ENCODE results near the gene SLC25A30.

Gene SLC25A30

DNA sequence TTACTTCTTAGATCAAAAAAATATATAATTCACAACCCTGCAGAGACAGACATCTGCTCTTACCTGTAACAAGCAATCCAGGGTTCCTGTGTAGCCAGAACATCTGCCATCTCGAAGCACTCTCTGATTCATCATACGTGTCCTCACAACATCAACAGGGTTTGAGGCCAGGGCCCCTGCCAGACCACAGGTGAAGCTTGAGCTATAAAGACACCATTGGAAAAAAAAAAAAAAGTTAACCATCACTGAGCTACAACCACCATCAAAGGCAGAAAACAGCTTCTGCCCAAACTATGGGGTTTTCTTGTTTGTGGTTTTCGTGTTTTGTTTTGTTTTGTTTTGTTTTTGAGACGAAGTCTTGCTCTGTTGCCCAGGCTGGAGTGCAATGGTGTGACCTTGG is 19.3 kb downstream of the SLC25A30 start:
- ATAC-seq (ENCODE audit: insufficient read depth, low read depth) (peak; percentile 27; the same call in 1 of the 3 replicates), DNase-seq (no peak)
- TF ChIP-seq, protein P1, sequence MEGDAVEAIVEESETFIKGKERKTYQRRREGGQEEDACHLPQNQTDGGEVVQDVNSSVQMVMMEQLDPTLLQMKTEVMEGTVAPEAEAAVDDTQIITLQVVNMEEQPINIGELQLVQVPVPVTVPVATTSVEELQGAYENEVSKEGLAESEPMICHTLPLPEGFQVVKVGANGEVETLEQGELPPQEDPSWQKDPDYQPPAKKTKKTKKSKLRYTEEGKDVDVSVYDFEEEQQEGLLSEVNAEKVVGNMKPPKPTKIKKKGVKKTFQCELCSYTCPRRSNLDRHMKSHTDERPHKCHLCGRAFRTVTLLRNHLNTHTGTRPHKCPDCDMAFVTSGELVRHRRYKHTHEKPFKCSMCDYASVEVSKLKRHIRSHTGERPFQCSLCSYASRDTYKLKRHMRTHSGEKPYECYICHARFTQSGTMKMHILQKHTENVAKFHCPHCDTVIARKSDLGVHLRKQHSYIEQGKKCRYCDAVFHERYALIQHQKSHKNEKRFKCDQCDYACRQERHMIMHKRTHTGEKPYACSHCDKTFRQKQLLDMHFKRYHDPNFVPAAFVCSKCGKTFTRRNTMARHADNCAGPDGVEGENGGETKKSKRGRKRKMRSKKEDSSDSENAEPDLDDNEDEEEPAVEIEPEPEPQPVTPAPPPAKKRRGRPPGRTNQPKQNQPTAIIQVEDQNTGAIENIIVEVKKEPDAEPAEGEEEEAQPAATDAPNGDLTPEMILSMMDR (IDR thresholded peaks at IDR 0.05; ENCODE audit: borderline replicate concordance, extremely low read depth, low read length, poor library complexity, severe bottlenecking) = no peak
- no peak for TF ChIP-seq EZH2 (IDR thresholded peaks at IDR 0.05; ENCODE audit: borderline replicate concordance, low read depth, low read length, severe bottlenecking)
- Histone ChIP-seq H3K4me3 (ENCODE audit: low read depth in 1 of 2, low read length in 2 of 2) (no peak overlapping the region), H3K9me3 (ENCODE audit: insufficient read depth, low read length, severe bottlenecking) (no peaks in the 10 kb centered on the region), H3K9ac (ENCODE audit: low read depth, low read length) (no peak overlapping the region), H2AFZ (ENCODE audit: low read depth, low read length) (no peak overlapping the region), H3K27me3 (ENCODE audit: insufficient read depth, low read length, poor library complexity) (no peaks in the 10 kb centered on the region), H3K79me2 (ENCODE audit: insufficient read depth, low read length) (no peaks in the 10 kb centered on the region), H3K27ac (ENCODE audit: low read length) (no peak overlapping the region), H3K36me3 (ENCODE audit: insufficient read depth, low read length) (peaks cover 34% of the 10 kb centered on the region; the same call in 1 of the 2 replicates), H3K4me1 (ENCODE audit: insufficient read depth, low read length) (no peaks in the 10 kb centered on the region), H4K20me1 (ENCODE audit: insufficient read depth, low read length) (no peaks in the 10 kb centered on the region), H3K4me2 (ENCODE audit: insufficient read depth, low read length) (no peak overlapping the region)

GRCh38 chr13:45396533-45397095 is 21.6 kb downstream of the SLC25A30 start:
- no peak overlapping the region for H2AFZ ChIP-seq (ENCODE audit: low read depth, low read length)
- no peak for DNase-seq
- H3K4me3 ChIP-seq (ENCODE audit: low read depth in 1 of 2, low read length in 2 of 2) = no peak overlapping the region
- H4K20me1 ChIP-seq (ENCODE audit: insufficient read depth, low read length) = no peaks in the 10 kb centered on the region
- no peaks in the 10 kb centered on the region for H3K79me2 ChIP-seq (ENCODE audit: insufficient read depth, low read length)
- no peak for TF ChIP-seq EZH2 (IDR thresholded peaks at IDR 0.05; ENCODE audit: borderline replicate concordance, low read depth, low read length, severe bottlenecking)
- TF ChIP-seq, protein P1 (IDR thresholded peaks at IDR 0.05; ENCODE audit: borderline replicate concordance, extremely low read depth, low read length, poor library complexity, severe bottlenecking) = no peak
- H3K4me1 ChIP-seq (ENCODE audit: insufficient read depth, low read length) = no peaks in the 10 kb centered on the region
- H3K9me3 ChIP-seq (ENCODE audit: insufficient read depth, low read length, severe bottlenecking) = no peaks in the 10 kb centered on the region
- no peaks in the 10 kb centered on the region for H3K27me3 ChIP-seq (ENCODE audit: insufficient read depth, low read length, poor library complexity)
- no peak overlapping the region for H3K9ac ChIP-seq (ENCODE audit: low read depth, low read length)
- H3K27ac ChIP-seq (ENCODE audit: low read length) = no peak overlapping the region
- H3K4me2 ChIP-seq (ENCODE audit: insufficient read depth, low read length) = no peak overlapping the region
- H3K36me3 ChIP-seq (ENCODE audit: insufficient read depth, low read length) = peaks cover 31% of the 10 kb centered on the region; the same call in 1 of the 2 replicates
- ATAC-seq (ENCODE audit: insufficient read depth, low read depth) = no peak

DNA sequence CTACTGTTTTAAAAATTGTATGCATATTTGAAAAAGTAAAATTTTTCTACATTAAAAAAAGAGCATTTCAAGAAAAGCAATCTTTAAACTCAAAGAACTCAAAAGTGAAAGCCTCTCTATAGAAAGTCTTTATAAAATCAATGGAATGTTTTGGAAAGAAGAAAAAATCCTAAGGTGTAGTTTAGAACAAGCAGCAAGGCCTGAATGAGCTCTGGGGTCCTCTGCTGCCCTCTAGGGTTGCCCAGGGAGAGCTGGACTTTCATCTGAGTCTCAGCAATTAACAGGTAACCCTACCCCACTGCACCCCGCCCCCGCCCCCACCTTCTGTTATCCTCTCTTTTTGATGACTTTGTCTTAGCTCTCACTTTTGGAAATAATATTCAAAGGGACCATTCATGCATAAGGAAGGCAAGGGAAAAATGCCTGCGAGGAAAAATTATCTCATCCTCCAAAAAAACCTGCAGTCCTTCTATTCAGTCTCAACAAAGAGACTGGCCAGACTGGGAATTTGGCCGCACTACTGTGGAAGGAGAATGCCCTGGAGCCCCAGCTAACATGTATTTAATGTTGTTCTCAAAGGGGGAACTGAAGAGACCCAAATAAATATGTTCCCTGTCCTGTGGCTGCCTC is 24.1 kb downstream of the SLC25A30 start:
- Histone ChIP-seq H3K9me3 (ENCODE audit: insufficient read depth, low read length, severe bottlenecking) (no peaks in the 10 kb centered on the region), H3K4me1 (ENCODE audit: insufficient read depth, low read length) (no peaks in the 10 kb centered on the region), H3K27ac (ENCODE audit: low read length) (no peak overlapping the region), H3K79me2 (ENCODE audit: insufficient read depth, low read length) (no peaks in the 10 kb centered on the region), H3K9ac (ENCODE audit: low read depth, low read length) (no peak overlapping the region), H4K20me1 (ENCODE audit: insufficient read depth, low read length) (no peaks in the 10 kb centered on the region), H3K36me3 (ENCODE audit: insufficient read depth, low read length) (peaks cover 26% of the 10 kb centered on the region; the same call in 1 of the 2 replicates), H3K4me2 (ENCODE audit: insufficient read depth, low read length) (no peak overlapping the region), H3K4me3 (ENCODE audit: low read depth in 1 of 2, low read length in 2 of 2) (no peak overlapping the region), H2AFZ (ENCODE audit: low read depth, low read length) (no peak overlapping the region), H3K27me3 (ENCODE audit: insufficient read depth, low read length, poor library complexity) (no peaks in the 10 kb centered on the region)
- DNase-seq (peak; percentile 43), ATAC-seq (ENCODE audit: insufficient read depth, low read depth) (peak; percentile 83)
- no peak for TF ChIP-seq EZH2 (IDR thresholded peaks at IDR 0.05; ENCODE audit: borderline replicate concordance, low read depth, low read length, severe bottlenecking)
- TF ChIP-seq, protein P1 (IDR thresholded peaks at IDR 0.05; ENCODE audit: borderline replicate concordance, extremely low read depth, low read length, poor library complexity, severe bottlenecking) = peak; percentile 64
